K562 (cell line): ENCODE results near the gene RNF151. TPM values are rescaled to one million over a fixed set of nuclear protein-coding genes. Genes with fewer than 3 reads are reported as not detected.

Experiments
- CBFB ChIP-seq: sonication (generic); formaldehyde crosslinking; IDR thresholded peaks from 2 replicates; pipeline ENCODE4 v1.4.0; 2020; ENCODE audit warnings: mild to moderate bottlenecking, missing genetic modification reagents
- EP300 ChIP-seq: IDR thresholded peaks from 2 replicates; pipeline ENCODE4 v1.6.1; 2012; ENCODE audit warnings: low read length, improper control_type of control experiment
- FOXK2 ChIP-seq, 2 experiments: fragments of 450-650 bp; IDR thresholded peaks in 1 of 2; conservative IDR thresholded peaks in 1 of 2; 2 replicates each; pipeline ENCODE4 v1.6.1; 2016; ENCODE audit warnings: low read depth in 2 of 2, mild to moderate bottlenecking in 1 of 2
- HINFP ChIP-seq: fragments of 450-650 bp; conservative IDR thresholded peaks from 2 replicates; pipeline ENCODE4 v1.6.1; 2016; ENCODE audit warnings: missing genetic modification characterization, low read depth, mild to moderate bottlenecking, control low read depth, missing compliant biosample characterization
- HMGN3 ChIP-seq: IDR thresholded peaks from 2 replicates; pipeline ENCODE4 v1.6.1; 2011; ENCODE audit warnings: borderline replicate concordance, low read depth, mild to moderate bottlenecking, mixed read lengths, low read length; ENCODE audit not compliant: insufficient read length; ENCODE audit errors: extremely low read depth
- HNRNPL ChIP-seq: fragments of 200-400 bp; formaldehyde crosslinking; IDR thresholded peaks from 2 replicates; pipeline ENCODE4 v1.6.1; 2017; ENCODE audit warnings: low read depth, mild to moderate bottlenecking, low read length
- RBFOX2 ChIP-seq: fragments of 200-400 bp; formaldehyde crosslinking; IDR thresholded peaks from 2 replicates; pipeline ENCODE4 v1.6.1; 2017; ENCODE audit warnings: low read depth, mild to moderate bottlenecking, low read length, moderate library complexity
- REST ChIP-seq, 2 experiments: fragments of 450-650 bp; formaldehyde crosslinking in 1 of 2; IDR thresholded peaks; 2 replicates each; pipeline versions ENCODE4 v1.4.0 to v1.6.1; 2014 to 2020; ENCODE audit warnings: mild to moderate bottlenecking in 2 of 2, borderline replicate concordance in 1 of 2, low read depth in 1 of 2
- THRA ChIP-seq: fragments of 450-650 bp; IDR thresholded peaks from 2 replicates; pipeline ENCODE4 v1.6.1; 2017; ENCODE audit warnings: mild to moderate bottlenecking, moderate library complexity
- THRAP3 ChIP-seq: fragments of 450-650 bp; IDR thresholded peaks from 2 replicates; pipeline ENCODE4 v1.6.1; 2016; ENCODE audit warnings: mild to moderate bottlenecking, inconsistent platforms, borderline replicate concordance
- USF1 ChIP-seq: sonication (generic); formaldehyde crosslinking; IDR thresholded peaks from 2 replicates; pipeline ENCODE4 v1.9.0; 2022; ENCODE audit warnings: mild to moderate bottlenecking, missing genetic modification reagents
- ZNF507 ChIP-seq: conservative IDR thresholded peaks from 2 replicates; pipeline ENCODE4 v1.6.1; 2017; ENCODE audit warnings: missing genetic modification characterization, missing compliant biosample characterization
- polyA plus RNA-seq, 8 experiments: library from polyadenylated mRNA; depleted of rRNA in 4 of 8; stranded (reverse) in 5 of 8; unstranded in 3 of 8; fragments of >200 nt; fragmentation: Nextera tagmentation in 2 of 8; fragmentation: Illumina TruSeq in 1 of 8; extraction: Ambion mirVana in 2 of 8; extraction: Trizol in 1 of 8; gene quantifications; 2 replicates each; pipeline versions ENCODE4 v1.2.1 to v1.2.3, GENCODE V29; 2011 to 2014; ENCODE audit warnings: inconsistent platforms in 1 of 8, missing spikeins in 1 of 8
- total RNA-seq, 7 experiments: library from RNA; depleted of rRNA in 6 of 7; stranded (reverse); fragments of >200 nt in 6 of 7; fragmentation: Illumina TruSeq in 2 of 7; extraction: Trizol in 2 of 7; gene quantifications; 2 replicates each; pipeline versions ENCODE4 v1.2.1 to v1.2.3, GENCODE V29; 2011 to 2021; ENCODE audit warnings: low replicate concordance in 1 of 7

RNF151 gene
- total and polyA plus RNA-seq, 9 of the 15 experiments (the other 6 are each of a cell fraction or from before 2014, with no cell fraction given): not detected

GRCh38 chr16:1964506-1965395 lies 1.9 kb upstream of the RNF151 start, which contains the start of gene RPS2 (continued):
- TF ChIP-seq REST (IDR thresholded peaks at IDR 0.05; ENCODE audit: borderline replicate concordance): no peak
- peak; percentile 47; the same call in 1 of the 2 replicates for TF ChIP-seq REST (CRISPR knock-in tag; IDR thresholded peaks at IDR 0.05; ENCODE audit: low read depth)
- no peak for TF ChIP-seq ZNF507 (tag)
- no peak for TF ChIP-seq USF1 (CRISPR knock-in tag)
- TF ChIP-seq THRAP3: no peak
- TF ChIP-seq FOXK2 (conservative IDR thresholded peaks at IDR 0.05 in 1 of 2, IDR thresholded peaks at IDR 0.05 in 1 of 2; ENCODE audit: low read depth in 2 of 2): peak; percentile 67 to 69; a peak in 2 of 4 replicates
- TF ChIP-seq RBFOX2: peak; percentile 99
- peak; percentile 78 for TF ChIP-seq HMGN3
- TF ChIP-seq THRA: no peak
- TF ChIP-seq CBFB (CRISPR knock-in tag): no peak; the same call in 1 of the 2 replicates
- no peak for TF ChIP-seq HINFP (tag)
- peak; percentile 96 for TF ChIP-seq HNRNPL
- no peak for TF ChIP-seq EP300
